ENCODE measurements around the gene ZNF30.
"Not testable (repeated sequence)": the region's sequence is repeated elsewhere in the genome, so short reads cannot be mapped to it uniquely, and the experiment has no call there.

Gene ZNF30

GRCh38 chr19:34960940-34961679 lies 34.4 kb downstream of the ZNF30 start:
- no peak for DNase-seq

GRCh38 chr19:34961775-34962686 lies 35.3 kb downstream of the ZNF30 start:
- DNase-seq = no peak

GRCh38 chr19:34962687-34963572 lies 36.2 kb downstream of the ZNF30 start:
- DNase-seq = no peak

- DNase-seq = peak; percentile 75
Measured at GRCh38 chr19:34963573-34964406, 37.1 kb downstream of the ZNF30 start, which contains the start of gene ZNF792. TSS of gene ZNF792 (minus strand) at chr19:34964229. CDS start at chr19:34963662, 567 bp downstream.

- no peak for DNase-seq
Measured at GRCh38 chr19:34964598-34964997, 37.9 kb downstream of the ZNF30 start.

DNA sequence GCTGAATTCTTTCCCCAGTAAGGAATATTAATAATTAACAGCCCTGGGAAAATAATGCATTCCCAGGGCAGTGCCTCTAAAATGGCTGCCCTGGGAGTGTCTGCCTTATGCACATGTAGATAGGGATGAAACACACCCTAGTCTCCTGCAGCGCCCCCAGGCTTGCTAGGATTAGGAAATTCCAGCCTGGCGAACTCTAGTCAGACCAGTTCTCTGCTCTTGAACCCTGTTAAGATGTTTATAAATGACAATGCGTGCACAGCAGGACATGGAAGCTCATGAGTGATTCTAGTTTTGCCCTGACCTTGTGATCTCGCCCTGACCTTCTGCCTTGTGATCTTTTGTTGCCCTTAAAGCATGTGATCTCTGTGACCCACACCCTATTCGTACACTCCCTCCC lies 38.8 kb downstream of the ZNF30 start:
- not testable (repeated sequence) for DNase-seq

DNA sequence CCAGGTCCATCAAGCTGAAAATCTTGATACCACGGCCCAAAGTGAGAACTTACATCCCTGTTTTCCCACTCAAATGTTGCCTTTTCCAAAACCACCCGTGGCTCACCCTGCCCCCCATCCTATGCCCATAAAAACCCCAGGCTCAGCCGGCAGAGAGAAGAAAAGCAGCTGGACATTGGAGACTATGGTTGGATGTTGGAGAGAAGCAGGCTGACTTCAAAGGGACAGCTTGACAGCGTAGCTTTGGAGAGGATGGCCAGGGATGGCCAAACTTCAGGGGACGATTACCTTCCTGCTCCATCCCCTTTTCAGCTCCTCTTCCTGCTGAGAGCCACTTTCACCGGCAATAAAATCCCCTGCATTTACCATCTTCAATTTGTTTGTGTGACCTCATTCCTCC lies 40.8 kb downstream of the ZNF30 start:
- no peak for DNase-seq

DNA sequence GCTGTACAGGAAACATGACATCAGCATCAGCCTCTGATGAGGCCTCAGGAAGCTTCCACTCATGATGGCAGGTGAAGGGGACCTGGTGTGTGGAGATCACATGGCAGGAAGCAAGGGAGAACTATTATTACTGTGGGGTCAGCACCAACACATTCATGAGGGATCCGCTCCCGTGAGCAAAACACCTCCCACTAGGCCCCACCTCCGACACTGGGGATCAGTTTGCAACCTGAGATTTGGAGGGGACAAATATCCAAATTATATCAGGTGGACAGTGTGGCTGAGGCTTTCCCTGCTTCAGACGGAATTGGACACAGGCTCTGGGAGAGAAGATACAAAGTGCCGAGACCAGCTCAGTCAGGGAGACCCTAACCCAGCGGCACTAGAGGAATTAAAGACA lies 43.0 kb downstream of the ZNF30 start:
- DNase-seq = no peak

DNA sequence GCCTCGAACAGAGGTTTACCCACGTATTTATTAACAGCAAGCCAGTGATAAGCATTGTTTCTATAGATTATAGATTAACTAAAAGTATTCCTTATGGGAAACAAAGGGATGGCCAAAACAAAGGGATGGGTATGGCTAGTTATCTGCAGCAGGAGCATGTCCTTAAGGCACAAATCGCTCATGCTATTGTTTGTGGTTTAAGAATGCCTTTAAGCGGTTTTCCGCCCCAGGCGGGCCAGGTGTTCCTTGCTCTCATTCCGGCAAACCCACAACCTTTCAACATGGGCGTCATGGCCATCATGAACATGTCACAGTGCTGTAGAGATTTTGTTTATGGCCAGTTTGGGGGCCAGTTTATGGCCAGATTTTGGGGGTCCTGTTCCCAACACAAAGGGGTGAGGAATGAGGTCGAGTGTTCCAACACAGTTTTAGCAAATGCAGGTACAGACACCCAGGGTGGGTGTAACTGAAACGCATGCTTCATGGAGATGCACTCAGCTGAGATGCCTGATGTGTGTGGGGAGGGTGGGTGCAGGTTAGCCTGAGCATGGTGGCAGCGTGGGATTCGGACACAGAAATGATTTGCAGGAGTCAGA lies 43.6 kb downstream of the ZNF30 start:
- DNase-seq = not testable (repeated sequence)

GRCh38 chr19:34972163-34972705 lies 45.5 kb downstream of the ZNF30 start:
- DNase-seq = no peak

- DNase-seq = no peak
Measured at GRCh38 chr19:34974646-34975045, 47.9 kb downstream of the ZNF30 start.

DNA sequence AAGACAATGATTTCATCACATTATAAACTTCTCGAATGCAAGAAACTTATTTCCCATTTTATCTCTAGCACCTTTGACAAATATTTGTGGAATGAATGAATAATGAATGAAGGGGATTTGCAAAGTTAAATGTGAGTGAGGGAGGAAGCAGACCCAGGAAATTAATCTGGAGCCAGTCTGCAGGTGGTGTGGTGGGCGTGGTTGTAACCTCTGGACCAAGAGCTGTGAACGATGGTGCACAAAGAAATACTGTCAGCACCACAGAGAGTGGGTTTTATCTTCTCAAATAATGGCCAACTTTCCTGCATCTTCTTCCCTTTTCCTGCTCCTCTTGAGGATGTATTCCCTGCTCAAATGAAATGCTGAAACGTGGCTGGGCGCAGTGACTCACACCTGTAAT lies 48.4 kb downstream of the ZNF30 start:
- DNase-seq = no peak

DNA sequence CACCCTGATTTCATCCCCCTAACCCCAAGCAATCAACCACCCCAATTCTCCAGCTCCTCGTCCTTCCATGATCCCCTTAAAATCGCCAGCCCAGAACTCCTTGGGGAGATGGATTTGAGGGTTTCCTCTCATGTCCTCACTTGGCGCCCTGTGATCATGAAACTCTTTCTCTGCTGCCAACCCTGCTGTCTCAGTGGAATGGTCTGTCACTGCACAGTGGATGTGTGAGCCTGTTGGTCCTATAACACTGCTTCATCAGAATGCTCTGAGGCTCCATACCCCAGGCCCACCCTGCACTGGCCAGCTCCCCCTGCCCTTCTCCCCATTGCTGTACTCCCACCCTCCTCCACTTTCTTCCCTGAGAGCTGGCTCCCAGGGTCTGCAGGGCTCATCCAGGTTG lies 49.9 kb downstream of the ZNF30 start:
- DNase-seq = no peak

- DNase-seq = no peak
Measured at GRCh38 chr19:34979819-34980640, 53.3 kb downstream of the ZNF30 start.

GRCh38 chr19:34982275-34982674 lies 55.6 kb downstream of the ZNF30 start:
- no peak for DNase-seq

GRCh38 chr19:34983786-34984185 lies 57.1 kb downstream of the ZNF30 start:
- no peak for DNase-seq

DNA sequence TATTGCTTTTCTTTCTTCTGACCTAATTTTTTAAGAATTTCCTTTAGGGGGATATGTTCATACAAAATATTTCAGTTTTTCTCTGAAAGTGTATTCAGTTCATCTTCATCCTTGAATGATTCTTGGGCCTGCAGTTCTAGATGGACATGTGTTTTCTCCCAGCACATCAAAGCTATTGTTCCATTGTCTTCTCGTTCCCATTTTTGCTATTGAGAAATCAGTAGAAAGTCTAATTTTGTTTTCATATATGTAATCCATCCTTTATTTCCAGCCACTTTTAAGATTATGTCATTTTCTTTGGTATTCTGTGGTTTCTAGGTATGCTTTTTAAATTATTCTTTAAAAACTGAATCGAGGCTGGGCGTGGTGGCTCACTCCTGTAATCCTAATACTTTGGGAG lies 57.6 kb downstream of the ZNF30 start:
- DNase-seq = no peak

DNA sequence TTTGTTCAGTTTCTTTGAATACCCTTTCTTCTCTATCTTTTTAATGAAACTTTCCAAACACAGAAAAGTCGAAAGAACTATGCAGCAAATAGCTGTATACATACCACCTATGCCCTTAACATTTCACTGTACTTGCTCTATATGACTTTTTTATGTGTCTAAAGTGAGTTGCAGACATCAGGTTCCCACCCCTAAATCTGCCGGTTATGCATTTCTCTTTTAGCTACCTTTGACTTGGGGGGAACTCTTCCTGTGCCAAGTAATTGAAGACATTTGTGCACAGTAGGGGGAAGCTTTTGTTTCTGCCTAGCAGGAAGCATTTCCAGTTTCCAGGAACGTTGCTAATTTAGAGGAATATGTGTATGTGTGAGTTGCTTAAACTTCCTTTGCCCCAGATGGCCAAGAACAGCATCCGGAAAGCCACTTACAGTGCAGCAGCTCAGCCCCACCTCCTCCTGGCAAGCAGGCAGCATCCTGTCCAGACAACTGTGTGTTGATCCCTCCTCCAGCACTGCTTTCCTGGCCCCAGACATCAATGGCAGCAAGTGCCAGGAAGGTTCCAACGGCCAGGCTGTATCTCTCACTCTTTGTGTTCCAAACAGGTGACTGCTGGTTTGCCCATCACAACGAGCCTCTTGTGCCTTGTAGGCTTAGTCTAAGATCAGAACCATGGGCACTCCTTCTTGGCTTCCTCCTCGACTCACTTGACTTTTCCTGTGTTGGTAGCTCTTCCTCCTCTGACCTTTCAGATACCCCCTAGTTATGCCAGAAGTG lies 58.7 kb downstream of the ZNF30 start:
- DNase-seq = peak; percentile 69

DNA sequence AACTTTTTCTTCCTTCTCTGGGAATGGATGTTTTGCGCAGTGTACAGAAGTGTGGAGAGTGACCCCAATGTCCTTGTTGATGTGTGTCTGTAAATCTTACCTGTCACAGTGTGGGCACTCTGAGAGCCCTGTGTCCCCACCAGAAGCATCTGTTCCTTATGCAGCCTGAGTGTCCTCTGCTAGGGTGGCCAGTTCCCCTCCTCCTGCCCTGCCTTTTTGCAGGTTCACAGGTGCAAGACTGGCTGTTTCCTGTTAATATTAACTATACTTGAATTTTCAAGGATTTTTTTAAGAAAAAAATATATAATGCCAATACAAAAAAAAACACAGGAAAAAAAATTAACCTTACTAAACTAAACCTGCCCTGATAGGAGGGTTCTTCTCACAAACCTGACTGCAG lies 61.4 kb downstream of the ZNF30 start:
- no peak for DNase-seq

DNA sequence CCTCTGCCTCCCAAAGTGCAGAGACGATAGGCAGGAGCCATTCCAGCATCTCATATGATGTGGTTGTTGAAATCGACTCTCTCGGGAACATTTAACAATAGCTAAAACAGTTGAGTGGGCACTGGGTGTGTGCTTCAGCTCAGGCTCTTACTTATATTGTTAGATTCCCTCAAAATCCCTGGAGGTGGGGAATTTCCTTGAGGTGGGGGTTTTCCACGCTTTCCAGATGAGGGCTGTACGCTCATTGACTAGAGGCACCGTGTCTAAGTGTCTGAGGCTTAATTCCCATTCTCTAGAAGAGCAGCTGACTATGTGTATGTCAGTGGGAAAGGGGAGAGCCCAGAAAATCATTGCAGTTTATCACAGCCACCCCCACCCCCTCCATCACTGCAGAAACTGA lies 62.6 kb downstream of the ZNF30 start:
- DNase-seq = no peak
